BJ (cell line): ENCODE measurements around the gene CASR. TPM values are rescaled to one million over a fixed set of nuclear protein-coding genes. Genes with fewer than 3 reads are reported as not detected.

Experiments used
- CTCF ChIA-PET: fragments of 350-600 bp; formaldehyde crosslinking; extraction: SDS; loops from one replicate; lab custom pipeline; 2021; ENCODE audit warnings: antibody characterized with exemption, inconsistent platforms; lab: Yijun Ruan, JAX
- POLR2A ChIA-PET: fragments of 300-600 bp; sonication (Branson Sonifier 250); formaldehyde crosslinking; extraction: SDS; loops from one replicate; lab custom pipeline; 2021; ENCODE audit warnings: antibody characterized with exemption; lab: Charles Lee
- DNase-seq: peaks from one replicate; pipeline ENCODE4 v3.0.0-alpha.2; 2011; ENCODE audit warnings: low read depth
- H3K27me3 ChIP-seq: 2 replicates; pipeline ENCODE4 v1.6.0; 2011; ENCODE audit warnings: low read length; ENCODE audit not compliant: control insufficient read depth, insufficient read depth
- H3K36me3 ChIP-seq: 2 replicates; pipeline ENCODE4 v1.5.1; 2011; ENCODE audit warnings: low read length; ENCODE audit not compliant: control insufficient read depth, insufficient read depth
- H3K4me3 ChIP-seq: 2 replicates; pipeline ENCODE4 v1.5.1; 2011; ENCODE audit warnings: low read depth, mild to moderate bottlenecking, control low read depth, low read length
- polyA plus RNA-seq: library from polyadenylated mRNA; depleted of rRNA; stranded (reverse); fragments of >200 nt; gene quantifications from 2 replicates; pipeline ENCODE4 v1.2.3, GENCODE V29; 2011
- TF ChIP-seq, protein P1 (sequence below): IDR thresholded peaks from 2 replicates; pipeline ENCODE4 v1.5.1; 2011; ENCODE audit warnings: low read depth, mild to moderate bottlenecking, control low read depth, inconsistent platforms, low read length, moderate library complexity; ENCODE audit not compliant: insufficient read depth

Gene CASR
- polyA plus RNA-seq, 1 experiment = not detected

DNA sequence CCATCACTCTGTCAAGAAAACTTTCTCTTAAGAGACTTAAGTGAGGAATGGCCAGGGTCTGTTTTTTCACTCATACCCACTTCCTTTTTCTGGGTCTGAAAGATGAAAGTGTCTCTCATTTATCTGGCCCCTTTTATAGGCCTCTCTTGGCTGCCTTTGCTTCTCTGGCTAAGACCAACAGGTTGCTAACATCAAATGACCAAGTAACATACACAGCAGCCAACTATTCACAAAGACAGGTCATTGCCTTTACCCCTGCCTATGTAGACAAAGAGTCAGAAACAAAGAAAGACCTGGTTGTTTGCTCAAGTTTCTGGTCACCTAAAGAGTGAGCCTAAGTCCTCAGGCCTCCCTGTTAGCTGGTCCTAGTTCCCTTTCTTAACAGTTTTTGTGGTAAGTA, 117.6 kb downstream of the CASR start:
- H3K27me3 ChIP-seq = no peaks in the 10 kb centered on the region; the same call in 1 of the 2 replicates
- POLR2A ChIA-PET = no interaction called here
- H3K36me3 ChIP-seq = no peaks in the 10 kb centered on the region
- CTCF ChIA-PET = no interaction called here
- H3K4me3 ChIP-seq = no peak overlapping the region
- no peak for DNase-seq
- TF ChIP-seq, protein P1, sequence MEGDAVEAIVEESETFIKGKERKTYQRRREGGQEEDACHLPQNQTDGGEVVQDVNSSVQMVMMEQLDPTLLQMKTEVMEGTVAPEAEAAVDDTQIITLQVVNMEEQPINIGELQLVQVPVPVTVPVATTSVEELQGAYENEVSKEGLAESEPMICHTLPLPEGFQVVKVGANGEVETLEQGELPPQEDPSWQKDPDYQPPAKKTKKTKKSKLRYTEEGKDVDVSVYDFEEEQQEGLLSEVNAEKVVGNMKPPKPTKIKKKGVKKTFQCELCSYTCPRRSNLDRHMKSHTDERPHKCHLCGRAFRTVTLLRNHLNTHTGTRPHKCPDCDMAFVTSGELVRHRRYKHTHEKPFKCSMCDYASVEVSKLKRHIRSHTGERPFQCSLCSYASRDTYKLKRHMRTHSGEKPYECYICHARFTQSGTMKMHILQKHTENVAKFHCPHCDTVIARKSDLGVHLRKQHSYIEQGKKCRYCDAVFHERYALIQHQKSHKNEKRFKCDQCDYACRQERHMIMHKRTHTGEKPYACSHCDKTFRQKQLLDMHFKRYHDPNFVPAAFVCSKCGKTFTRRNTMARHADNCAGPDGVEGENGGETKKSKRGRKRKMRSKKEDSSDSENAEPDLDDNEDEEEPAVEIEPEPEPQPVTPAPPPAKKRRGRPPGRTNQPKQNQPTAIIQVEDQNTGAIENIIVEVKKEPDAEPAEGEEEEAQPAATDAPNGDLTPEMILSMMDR = no peak

DNA sequence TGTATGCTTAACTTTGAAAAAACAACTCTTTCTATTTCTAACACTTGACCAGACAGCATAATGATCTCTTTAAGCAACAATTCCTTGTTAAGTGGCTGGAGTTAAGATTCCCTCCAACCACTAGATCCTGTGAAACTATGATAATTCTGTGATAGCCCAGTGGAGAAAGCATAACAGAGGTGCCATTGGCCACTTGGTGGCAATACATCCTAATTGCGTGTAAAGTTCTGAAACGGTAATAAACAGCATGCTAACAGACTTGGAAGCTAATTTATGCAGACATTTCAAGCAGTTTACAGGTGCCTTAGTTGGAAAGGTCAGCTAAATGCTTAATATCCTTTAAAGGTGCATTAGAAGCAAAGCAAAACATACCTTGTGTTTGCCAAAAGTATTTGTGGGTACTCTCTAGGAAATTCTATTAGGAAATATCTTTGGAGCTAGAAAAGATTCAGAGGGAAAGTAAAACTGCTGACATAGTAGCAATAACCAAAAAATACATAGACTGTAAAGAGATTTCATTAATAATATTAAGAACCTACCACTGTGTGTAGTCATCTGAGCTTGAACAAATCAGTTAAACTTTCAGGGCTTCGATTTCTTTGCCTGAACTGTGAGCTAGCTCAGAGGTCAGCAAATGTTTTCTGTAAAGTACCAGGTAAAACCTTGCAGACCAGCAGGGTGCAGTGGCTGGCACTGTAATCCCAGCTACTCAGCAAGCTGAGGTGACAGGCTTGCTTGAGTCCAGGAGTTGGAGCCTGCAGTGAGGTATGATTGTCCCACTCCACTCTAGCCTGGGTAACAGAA, 122.6 kb downstream of the CASR start:
- POLR2A ChIA-PET = no interaction called here
- peaks cover under 1% of the 10 kb centered on the region; the same call in 1 of the 2 replicates for H3K27me3 ChIP-seq
- TF ChIP-seq, protein P1 = no peak
- CTCF ChIA-PET = interaction anchor here (0.6 to 0.9 kb wide), 3 partner anchors 48 to 759 kb away, joined by 3 to 4 read pairs (median 4); no protein-coding TSS in a partner anchor
- H3K4me3 ChIP-seq = no peak overlapping the region
- DNase-seq = no peak
- no peaks in the 10 kb centered on the region for H3K36me3 ChIP-seq

DNA sequence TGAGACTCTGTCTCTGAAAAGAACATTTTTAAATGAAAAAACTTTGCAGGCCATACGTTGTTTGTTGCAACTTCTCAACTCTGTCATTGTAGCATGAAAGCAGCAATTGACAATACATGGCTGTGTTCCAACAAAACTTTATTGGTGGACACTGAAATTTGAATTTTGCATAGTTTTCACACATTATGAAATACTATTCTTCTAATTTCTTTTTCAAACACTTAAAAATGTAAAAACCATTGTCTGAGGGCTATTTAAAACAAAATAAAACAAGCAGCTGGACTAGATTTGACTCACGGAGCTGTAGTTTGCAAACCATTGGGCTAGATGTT, 123.1 kb downstream of the CASR start:
- DNase-seq = no peak
- POLR2A ChIA-PET = no interaction called here
- TF ChIP-seq, protein P1 = no peak
- H3K36me3 ChIP-seq = no peaks in the 10 kb centered on the region
- CTCF ChIA-PET = interaction anchor here (0.9 kb wide), 1 partner anchor 47 kb away, joined by 3 read pairs; no protein-coding TSS in a partner anchor
- H3K27me3 ChIP-seq = peaks cover 2% of the 10 kb centered on the region; the same call in 1 of the 2 replicates
- H3K4me3 ChIP-seq = no peak overlapping the region

DNA sequence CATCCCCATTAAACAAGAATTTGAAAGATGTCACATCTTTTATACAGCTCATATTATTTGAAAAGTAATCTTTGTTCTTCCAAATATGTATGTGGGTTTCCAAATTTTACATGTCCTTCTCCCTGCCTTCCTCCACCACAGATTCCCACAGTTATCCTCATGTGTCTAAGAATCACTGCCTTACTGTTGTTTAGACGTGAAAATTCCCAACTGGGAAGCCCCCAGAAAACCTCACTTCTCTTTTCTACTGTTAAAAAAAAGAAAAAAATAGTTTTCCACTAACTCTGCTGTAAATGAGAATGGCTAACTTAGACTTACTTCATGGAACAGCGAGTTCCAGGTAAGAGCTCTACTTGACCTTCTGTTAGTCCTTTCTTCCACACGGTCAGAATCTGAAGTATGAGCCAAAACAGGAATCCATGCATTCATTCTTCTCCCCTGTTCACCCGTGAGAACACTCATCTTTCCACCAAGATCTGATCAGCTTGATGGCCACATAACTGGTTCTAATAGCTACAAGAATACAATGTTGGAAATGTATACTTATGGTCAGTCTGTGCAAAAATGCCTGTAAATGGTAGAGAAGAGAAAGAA, 123.7 kb downstream of the CASR start:
- Histone ChIP-seq H3K4me3 (no peak overlapping the region), H3K36me3 (no peaks in the 10 kb centered on the region), H3K27me3 (peaks cover 2% of the 10 kb centered on the region; the same call in 1 of the 2 replicates)
- ChIA-PET POLR2A (interaction anchor here (0.5 kb wide), 1 partner anchor 61 kb away, joined by 3 read pairs; no protein-coding TSS in a partner anchor), CTCF (interaction anchor here (0.7 to 0.9 kb wide), 2 partner anchors 46 to 242 kb away, joined by 3 read pairs; no protein-coding TSS in a partner anchor)
- TF ChIP-seq, protein P1 = no peak
- no peak for DNase-seq

DNA sequence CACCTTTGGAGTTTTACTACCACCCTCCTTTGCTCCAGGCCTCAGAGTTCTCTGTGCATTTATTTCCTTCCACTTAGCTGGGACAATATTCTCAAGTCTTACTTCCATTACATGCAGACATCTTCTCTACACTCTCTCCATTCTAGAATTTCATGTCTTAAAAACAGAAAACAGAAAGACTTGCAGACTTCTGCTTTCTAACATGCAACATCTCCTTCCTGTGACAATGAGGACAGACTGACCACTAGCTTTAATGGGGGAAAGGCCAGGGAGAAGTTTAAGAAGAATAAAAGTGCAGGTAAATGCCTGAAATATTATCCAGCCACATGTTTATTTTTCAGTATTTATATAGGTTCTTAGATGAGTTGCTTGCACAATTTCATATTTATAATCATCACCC, 124.5 kb downstream of the CASR start:
- ChIA-PET CTCF (interaction anchor here (0.7 kb wide), 1 partner anchor 241 kb away, joined by 3 read pairs; no protein-coding TSS in a partner anchor), POLR2A (no interaction called here)
- H3K4me3 ChIP-seq = no peak overlapping the region
- DNase-seq = no peak
- TF ChIP-seq, protein P1 = no peak
- H3K36me3 ChIP-seq = no peaks in the 10 kb centered on the region
- peaks cover 2% of the 10 kb centered on the region; the same call in 1 of the 2 replicates for H3K27me3 ChIP-seq
